RWPE2 (cell line): Measurements from ENCODE around the gene MAPKAPK3.

Experiments used
- ATAC-seq: fragments of 200-7000 bp; cut with Tn5 transposase; 3 replicates; pipeline ENCODE4 v1.9.1; 2021; ENCODE audit warnings: low read depth
- DNase-seq: peaks from one replicate; pipeline ENCODE4 v3.0.0-alpha.2; 2020; ENCODE audit warnings: low spot score
- H3K27ac ChIP-seq: fragments of 450-650 bp; 2 replicates; pipeline ENCODE4 v1.5.1; 2017; ENCODE audit warnings: mild to moderate bottlenecking; ENCODE audit not compliant: poor library complexity, severe bottlenecking
- H3K27me3 ChIP-seq: fragments of 250-450 bp; sonication (Bioruptor Pico); 2 replicates; pipeline ENCODE4 v1.5.1; 2021; ENCODE audit warnings: mild to moderate bottlenecking, moderate library complexity; ENCODE audit not compliant: insufficient read depth, poor library complexity, severe bottlenecking
- H3K36me3 ChIP-seq: fragments of 250-450 bp; sonication (Bioruptor Pico); 2 replicates; pipeline ENCODE4 v1.5.1; 2020; ENCODE audit warnings: low read depth, mild to moderate bottlenecking, moderate library complexity
- H3K4me1 ChIP-seq: fragments of 250-450 bp; sonication (Bioruptor Pico); 2 replicates; pipeline ENCODE4 v1.5.1; 2021; ENCODE audit warnings: mild to moderate bottlenecking, moderate library complexity; ENCODE audit not compliant: insufficient read depth, poor library complexity, severe bottlenecking
- H3K4me3 ChIP-seq: fragments of 250-450 bp; sonication (Bioruptor Pico); 2 replicates; pipeline ENCODE4 v1.5.1; 2021; ENCODE audit warnings: mild to moderate bottlenecking, moderate library complexity; ENCODE audit not compliant: severe bottlenecking
- H3K9me3 ChIP-seq: fragments of 250-450 bp; sonication (Bioruptor Pico); 2 replicates; pipeline ENCODE4 v1.5.1; 2021; ENCODE audit warnings: mild to moderate bottlenecking, moderate library complexity; ENCODE audit not compliant: severe bottlenecking
- CTCF ChIP-seq: fragments of 450-650 bp; IDR thresholded peaks from one replicate; pipeline ENCODE4 v1.5.1; 2017; ENCODE audit warnings: mild to moderate bottlenecking, moderate library complexity; ENCODE audit not compliant: poor library complexity, severe bottlenecking

MAPKAPK3 gene

GRCh38 chr3:50592568-50592967 is 24.4 kb upstream of the MAPKAPK3 start:
- Histone ChIP-seq H3K27ac (no peak overlapping the region), H3K4me1 (peaks cover 9% of the 10 kb centered on the region), H3K27me3 (no peaks in the 10 kb centered on the region), H3K9me3 (no peaks in the 10 kb centered on the region), H3K36me3 (no peaks in the 10 kb centered on the region), H3K4me3 (no peak overlapping the region)
- TF ChIP-seq CTCF = no peak
- DNase-seq (no peak), ATAC-seq (no peak)

- no peak overlapping the region for H3K27ac ChIP-seq
- no peak for ATAC-seq
- H3K9me3 ChIP-seq = no peaks in the 10 kb centered on the region
- H3K4me3 ChIP-seq = no peak overlapping the region
- H3K36me3 ChIP-seq = no peaks in the 10 kb centered on the region
- no peak for TF ChIP-seq CTCF
- H3K27me3 ChIP-seq = no peaks in the 10 kb centered on the region
- DNase-seq = no peak
- peaks cover 9% of the 10 kb centered on the region for H3K4me1 ChIP-seq
These were observed 22.6 kb upstream of the MAPKAPK3 start for GRCh38 chr3:50594253-50594785.

GRCh38 chr3:50599115-50599715 is 17.7 kb upstream of the MAPKAPK3 start:
- H3K27ac ChIP-seq = no peak overlapping the region
- no peaks in the 10 kb centered on the region for H3K27me3 ChIP-seq

GRCh38 chr3:50599716-50600118 is 17.2 kb upstream of the MAPKAPK3 start:
- H3K4me3 ChIP-seq = no peak overlapping the region
- H3K27me3 ChIP-seq = no peaks in the 10 kb centered on the region
- ATAC-seq = no peak
- H3K4me1 ChIP-seq = peaks cover 28% of the 10 kb centered on the region
- DNase-seq = no peak
- no peak overlapping the region for H3K27ac ChIP-seq
- no peak for TF ChIP-seq CTCF
- H3K9me3 ChIP-seq = no peaks in the 10 kb centered on the region
- H3K36me3 ChIP-seq = no peaks in the 10 kb centered on the region

More at GRCh38 chr3:50599115-50599715, 17.7 kb upstream of the MAPKAPK3 start:
- DNase-seq = no peak
- no peak for TF ChIP-seq CTCF
- ATAC-seq = no peak
- Histone ChIP-seq H3K4me1 (peaks cover 28% of the 10 kb centered on the region), H3K4me3 (no peak overlapping the region), H3K9me3 (no peaks in the 10 kb centered on the region), H3K36me3 (no peaks in the 10 kb centered on the region)

GRCh38 chr3:50600141-50600753 is 16.7 kb upstream of the MAPKAPK3 start:
- no peaks in the 10 kb centered on the region for H3K27me3 ChIP-seq
- DNase-seq (no peak), ATAC-seq (no peak)
- H3K36me3 ChIP-seq = no peaks in the 10 kb centered on the region
- H3K4me1 ChIP-seq = peaks cover 28% of the 10 kb centered on the region
- no peak for TF ChIP-seq CTCF
- no peak overlapping the region for H3K4me3 ChIP-seq
- H3K9me3 ChIP-seq = no peaks in the 10 kb centered on the region
- peak overlapping the region; percentile 93 for H3K27ac ChIP-seq
